BE2C (cell line): ENCODE measurements around the gene TXNDC11.

ENCODE experiments used
- DNase-seq: peaks from one replicate; pipeline ENCODE4 v3.0.0-alpha.2; 2020
- H3K27me3 ChIP-seq: fragments of 250-450 bp; sonication (Bioruptor Pico); 2 replicates; pipeline ENCODE4 v1.5.1; 2020; ENCODE audit warnings: mild to moderate bottlenecking
- H3K36me3 ChIP-seq: fragments of 250-450 bp; sonication (Bioruptor Pico); 2 replicates; pipeline ENCODE4 v1.5.1; 2020; ENCODE audit warnings: mild to moderate bottlenecking
- H3K4me1 ChIP-seq: fragments of 250-450 bp; sonication (Bioruptor Pico); 2 replicates; pipeline ENCODE4 v1.5.1; 2020
- H3K4me3 ChIP-seq: 2 replicates; pipeline ENCODE4 v1.5.1; 2011; ENCODE audit warnings: low read depth, low read length
- H3K9me3 ChIP-seq: fragments of 250-450 bp; sonication (Bioruptor Pico); 2 replicates; pipeline ENCODE4 v1.5.1; 2020
- CTCF ChIP-seq: IDR thresholded peaks from 2 replicates; pipeline ENCODE4 v1.5.1; 2012; ENCODE audit warnings: mild to moderate bottlenecking, low read depth, low read length

The TXNDC11 gene

GRCh38 chr16:11735787-11736186 is 6.9 kb downstream of the TXNDC11 start:
- Histone ChIP-seq H3K9me3 (no peaks in the 10 kb centered on the region), H3K27me3 (no peaks in the 10 kb centered on the region), H3K36me3 (peaks cover 21% of the 10 kb centered on the region), H3K4me1 (no peaks in the 10 kb centered on the region), H3K4me3 (no peak overlapping the region)
- DNase-seq: no peak
- no peak for TF ChIP-seq CTCF

GRCh38 chr16:11734653-11735043 is 8.0 kb downstream of the TXNDC11 start:
- Histone ChIP-seq H3K4me1 (no peaks in the 10 kb centered on the region), H3K4me3 (no peak overlapping the region), H3K36me3 (peaks cover 21% of the 10 kb centered on the region), H3K27me3 (no peaks in the 10 kb centered on the region), H3K9me3 (no peaks in the 10 kb centered on the region)
- no peak for DNase-seq
- no peak for TF ChIP-seq CTCF

- H3K4me3 ChIP-seq: no peak overlapping the region
- TF ChIP-seq CTCF: no peak
- no peaks in the 10 kb centered on the region for H3K9me3 ChIP-seq
- DNase-seq: no peak
- H3K36me3 ChIP-seq: peaks cover 23% of the 10 kb centered on the region
- H3K27me3 ChIP-seq: no peaks in the 10 kb centered on the region
- no peaks in the 10 kb centered on the region for H3K4me1 ChIP-seq
These were observed 8.5 kb downstream of the TXNDC11 start for GRCh38 chr16:11734025-11734652.

GRCh38 chr16:11731222-11731621 is 11.4 kb downstream of the TXNDC11 start:
- Histone ChIP-seq H3K27me3 (no peaks in the 10 kb centered on the region), H3K4me3 (no peak overlapping the region), H3K36me3 (peaks cover 28% of the 10 kb centered on the region), H3K9me3 (no peaks in the 10 kb centered on the region), H3K4me1 (no peaks in the 10 kb centered on the region)
- no peak for TF ChIP-seq CTCF
- DNase-seq: no peak

- H3K4me3 ChIP-seq: no peak overlapping the region
- H3K27me3 ChIP-seq: no peaks in the 10 kb centered on the region
- TF ChIP-seq CTCF: no peak
- H3K4me1 ChIP-seq: no peaks in the 10 kb centered on the region
- DNase-seq: no peak
- H3K36me3 ChIP-seq: peaks cover 26% of the 10 kb centered on the region
- no peaks in the 10 kb centered on the region for H3K9me3 ChIP-seq
These were observed 12.9 kb downstream of the TXNDC11 start for GRCh38 chr16:11729787-11730186.

GRCh38 chr16:11727796-11728543 is 14.7 kb downstream of the TXNDC11 start:
- Histone ChIP-seq H3K27me3 (no peaks in the 10 kb centered on the region), H3K36me3 (peaks cover 24% of the 10 kb centered on the region), H3K9me3 (no peaks in the 10 kb centered on the region), H3K4me3 (no peak overlapping the region), H3K4me1 (no peaks in the 10 kb centered on the region)
- no peak for TF ChIP-seq CTCF
- no peak for DNase-seq
